Activated naive CD8-positive, alpha-beta T cell treated with anti-CD3 and anti-CD28 coated beads, Interleukin-2, amount 50 U/mL, for 16 hours (primary cell): ENCODE data around the gene METTL16.
"Not testable (repeated sequence)": the region's sequence is repeated elsewhere in the genome, so short reads cannot be mapped to it uniquely, and the experiment has no call there.

Source experiments
- DNase-seq: peaks from one replicate; pipeline ENCODE4 v3.0.0-alpha.2; 2020; ENCODE audit warnings: low read depth, low spot score

METTL16 gene

DNA sequence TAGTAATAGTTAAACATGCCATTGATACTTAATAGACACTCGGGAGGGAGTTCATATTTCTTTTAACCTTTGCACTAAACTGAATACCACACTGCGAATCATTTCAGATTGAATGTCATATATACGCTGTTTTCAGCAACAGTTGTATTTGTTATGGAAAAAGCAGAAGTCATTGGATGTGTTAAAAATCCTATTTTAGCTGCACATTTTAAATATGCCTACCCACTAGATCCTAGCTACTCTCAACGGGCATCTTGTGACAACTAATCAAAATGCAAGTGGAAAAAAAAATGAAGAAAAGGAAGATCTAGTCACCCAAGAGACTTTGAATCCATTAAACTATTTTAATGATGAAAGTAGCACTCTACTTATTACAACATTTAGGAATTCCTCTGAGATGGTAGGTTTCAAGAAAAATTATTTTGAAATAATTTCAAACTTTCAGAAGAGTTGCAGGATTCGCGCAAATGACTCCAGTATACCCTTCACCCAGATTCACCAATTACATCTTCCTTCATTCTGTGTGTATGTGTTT, 59.4 kb downstream of the METTL16 start:
- no peak for DNase-seq

GRCh38 chr17:2450016-2450650, 61.6 kb downstream of the METTL16 start:
- DNase-seq: no peak

DNA sequence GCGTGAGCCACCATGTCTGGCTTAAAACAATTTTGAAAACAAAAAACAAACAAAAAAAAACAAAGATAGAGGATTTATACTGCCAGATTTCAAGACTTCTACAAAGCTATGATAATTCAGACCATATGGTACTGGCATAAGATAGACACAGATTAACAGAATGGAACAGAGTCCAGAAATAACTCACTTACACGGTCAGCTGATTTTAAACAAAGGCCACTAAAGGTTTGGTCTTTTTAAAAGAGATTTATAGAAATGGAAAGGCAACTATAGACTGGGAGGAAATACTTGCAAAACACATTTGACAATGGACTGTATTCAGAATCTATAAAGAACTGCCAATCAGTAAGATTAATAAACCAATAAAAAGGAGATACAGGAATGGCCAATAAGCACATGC, 62.2 kb downstream of the METTL16 start:
- no peak for DNase-seq

GRCh38 chr17:2447479-2447878, 64.2 kb downstream of the METTL16 start:
- DNase-seq: not testable (repeated sequence)

GRCh38 chr17:2445638-2446037, 66.0 kb downstream of the METTL16 start:
- no peak for DNase-seq

GRCh38 chr17:2444382-2444781, 67.3 kb downstream of the METTL16 start:
- DNase-seq: no peak

DNA sequence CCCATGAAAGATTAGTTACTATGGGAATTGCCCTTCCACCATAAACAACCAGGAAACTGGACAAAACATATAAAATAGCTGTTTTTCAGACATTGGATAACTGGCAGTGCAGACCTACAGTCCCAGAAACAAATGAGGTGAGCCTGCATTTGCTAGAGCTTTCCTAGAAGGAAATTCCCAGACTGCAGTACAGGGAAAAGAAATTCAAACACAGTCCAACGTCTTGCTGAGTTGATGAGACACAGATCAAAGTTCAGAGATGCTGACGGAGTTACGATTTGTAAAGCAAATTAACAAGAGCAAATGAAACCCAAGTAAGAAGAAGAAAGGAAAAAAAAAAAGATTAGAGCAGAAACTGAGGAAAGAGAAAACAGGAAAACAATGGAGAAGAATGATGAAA, 69.5 kb downstream of the METTL16 start:
- DNase-seq: no peak

DNA sequence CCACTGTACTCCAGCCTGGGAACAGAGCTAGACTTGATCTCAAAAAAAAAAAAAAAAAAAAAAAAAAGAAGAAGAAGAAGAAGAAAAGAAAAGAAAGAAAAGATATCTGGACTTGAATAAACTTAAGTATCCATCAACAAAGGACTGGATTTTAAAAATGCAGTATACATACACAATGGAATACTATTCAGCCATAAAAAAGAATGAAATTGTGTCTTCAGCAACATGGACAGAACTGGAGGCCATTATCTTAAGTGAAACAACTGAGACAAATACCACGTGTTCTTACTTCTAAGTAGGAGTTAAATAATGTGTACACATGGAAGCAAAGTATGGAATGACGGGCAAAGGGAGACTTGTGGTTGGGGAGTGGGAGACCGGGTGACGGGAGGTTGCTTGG, 70.8 kb downstream of the METTL16 start:
- DNase-seq: no peak

DNA sequence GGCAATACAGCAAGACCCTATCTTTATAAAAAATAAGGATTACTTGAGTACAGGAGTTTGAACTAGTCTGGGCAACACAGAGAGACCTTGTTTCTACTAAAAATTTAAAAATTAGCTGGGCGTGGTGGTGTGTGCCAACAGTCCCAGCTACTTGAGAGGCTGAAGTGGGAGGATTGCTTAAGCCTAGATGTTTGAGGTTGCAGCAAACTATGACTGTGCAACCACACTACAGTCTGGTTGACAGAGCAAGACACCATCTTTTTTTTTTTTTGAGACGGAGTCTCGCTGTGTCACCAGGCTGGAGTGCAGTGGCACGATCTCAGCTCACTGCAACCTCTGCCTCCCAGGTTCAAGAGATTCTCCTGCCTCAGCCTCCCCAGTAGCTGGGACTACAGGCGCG, 71.7 kb downstream of the METTL16 start:
- DNase-seq: not testable (repeated sequence)

DNA sequence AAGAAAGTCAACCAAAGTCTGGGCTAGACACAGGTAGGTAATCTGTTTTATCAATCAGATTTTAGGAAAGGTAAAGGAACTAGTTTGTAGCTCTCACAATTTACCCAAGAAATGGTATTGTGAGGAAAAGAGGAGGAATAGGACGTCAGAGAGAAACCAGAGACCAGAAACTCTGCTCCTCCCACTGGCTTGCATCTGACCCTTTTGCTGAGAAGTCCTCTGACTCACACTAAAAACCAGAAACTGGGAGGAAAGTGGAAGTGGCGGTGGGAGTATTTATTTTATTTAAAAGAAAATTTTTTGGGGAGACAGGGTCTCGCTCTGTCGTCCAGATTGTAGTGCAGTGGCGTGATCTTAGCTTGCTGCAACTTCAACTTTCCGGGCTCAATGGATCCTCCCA, 72.9 kb downstream of the METTL16 start:
- no peak for DNase-seq

GRCh38 chr17:2436316-2436905, 75.3 kb downstream of the METTL16 start:
- DNase-seq: no peak

DNA sequence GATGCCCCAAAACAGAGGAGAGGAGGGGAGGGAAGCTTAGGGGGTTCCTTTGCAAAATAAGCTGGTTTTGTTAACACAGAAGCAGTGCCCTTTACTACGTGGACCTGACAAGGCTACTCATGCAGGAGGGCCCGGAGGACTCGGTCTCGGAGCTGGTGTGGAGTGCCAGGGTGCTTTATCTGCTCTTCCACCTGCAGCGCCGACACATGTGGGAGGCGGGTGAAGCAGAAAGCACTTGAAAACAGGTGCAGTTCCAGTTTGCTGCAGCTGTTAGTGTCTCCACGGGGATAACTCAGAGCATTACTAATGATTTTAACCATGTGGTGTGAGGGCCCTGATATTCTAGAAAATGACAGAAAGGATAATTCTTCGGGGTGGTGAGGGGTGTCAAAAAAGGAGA, 75.8 kb downstream of the METTL16 start:
- no peak for DNase-seq

DNA sequence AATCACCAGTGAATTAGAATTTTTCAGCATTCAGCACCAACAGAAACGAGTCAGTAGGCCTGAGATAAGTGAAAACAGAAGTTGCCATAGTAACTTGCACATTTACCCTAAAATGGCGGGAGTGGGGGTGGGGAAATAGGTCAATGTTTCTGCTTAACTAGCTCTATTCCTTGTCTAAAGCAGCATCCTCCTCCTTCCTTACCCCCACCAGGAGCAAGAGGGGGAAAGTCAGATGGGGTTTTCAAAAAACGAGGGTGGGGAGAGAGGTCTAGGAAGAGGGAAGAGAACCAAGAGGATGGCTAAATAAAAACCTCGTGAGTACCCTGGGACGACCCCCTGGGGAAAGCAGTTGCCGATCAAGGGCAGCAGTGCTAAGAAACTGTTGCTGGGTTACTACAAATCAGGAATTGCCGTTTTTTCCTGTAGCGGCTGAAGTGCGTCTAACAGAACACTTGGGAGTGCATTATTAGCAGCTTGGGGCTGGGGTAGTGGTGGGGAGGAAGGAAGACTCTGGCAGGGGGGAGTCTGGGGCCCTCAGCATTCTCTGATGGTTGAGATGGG, 76.4 kb downstream of the METTL16 start:
- no peak for DNase-seq

DNA sequence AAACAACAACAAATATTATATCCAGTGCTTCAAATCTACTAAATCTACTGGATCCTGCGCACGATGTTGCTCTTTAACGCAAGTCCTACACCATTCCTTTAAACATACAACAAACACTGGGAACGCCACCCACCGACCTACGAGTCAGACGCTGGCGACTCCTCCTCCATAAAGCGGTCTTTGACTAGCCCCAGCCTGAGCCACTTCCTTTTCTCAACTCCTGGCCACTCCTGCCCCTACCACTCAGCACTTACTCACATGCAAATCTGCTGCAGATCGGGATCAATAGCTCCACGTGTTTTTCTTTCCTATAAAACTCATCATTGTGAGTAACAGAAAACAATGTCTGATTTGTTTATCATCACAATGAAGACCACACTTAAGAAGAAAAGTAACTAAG, 78.0 kb downstream of the METTL16 start:
- no peak for DNase-seq

DNA sequence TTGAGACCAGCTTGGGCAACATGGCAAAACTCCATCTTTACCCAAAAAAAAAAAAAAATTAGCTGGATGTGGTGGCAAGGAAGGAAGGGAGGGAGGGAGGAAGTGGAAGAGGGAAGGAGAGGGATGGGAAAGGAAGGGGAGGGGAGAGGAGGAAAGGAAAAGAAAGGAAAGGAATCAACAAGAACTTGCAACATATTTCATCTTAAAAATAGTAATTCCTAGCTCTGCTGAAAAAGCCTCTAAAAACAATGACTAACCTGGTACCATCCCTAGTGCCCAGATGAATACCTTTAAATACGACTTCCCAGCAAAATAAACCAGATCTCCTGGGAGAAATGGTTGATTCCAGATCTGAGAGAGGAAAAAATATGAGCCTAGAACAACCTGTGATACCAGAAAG, 83.8 kb downstream of the METTL16 start:
- DNase-seq: no peak

DNA sequence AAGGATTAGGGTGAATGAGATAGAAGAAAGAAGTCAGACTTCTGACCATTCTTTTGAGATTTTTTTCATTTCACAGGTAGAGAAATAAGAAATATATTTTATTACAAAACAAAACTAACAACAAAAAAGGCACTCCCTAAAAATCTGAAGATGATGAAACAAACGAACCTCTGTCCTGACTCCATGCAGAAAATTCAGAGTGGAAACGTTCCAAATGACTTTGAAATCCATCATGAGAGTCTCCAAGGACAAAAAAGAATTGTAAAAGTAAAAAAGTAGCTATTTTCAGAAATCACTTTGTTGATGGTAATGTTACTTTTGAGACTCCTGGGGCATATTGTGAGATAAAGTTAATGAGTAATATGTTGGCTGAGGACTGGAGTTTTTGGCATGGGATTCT, 84.5 kb downstream of the METTL16 start:
- no peak for DNase-seq

DNA sequence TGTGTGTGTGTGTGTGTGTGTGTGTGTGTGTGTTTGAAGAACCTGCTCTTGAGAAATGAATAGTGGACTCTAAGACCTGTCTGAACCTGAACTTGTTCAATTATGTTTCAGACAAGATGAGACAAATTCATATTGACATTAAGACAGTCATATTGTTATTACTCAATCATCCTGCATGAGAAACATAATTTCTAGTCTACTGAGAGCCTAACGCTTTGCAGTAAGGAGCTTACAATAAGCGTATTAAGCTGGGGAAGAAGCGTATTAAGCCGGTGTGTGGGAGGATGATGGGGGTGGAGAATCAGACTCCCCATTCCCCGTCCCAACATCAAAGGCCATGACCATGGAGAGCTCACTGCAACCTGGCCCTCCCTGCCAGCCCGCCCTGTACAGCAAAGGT, 88.4 kb downstream of the METTL16 start:
- DNase-seq: no peak

DNA sequence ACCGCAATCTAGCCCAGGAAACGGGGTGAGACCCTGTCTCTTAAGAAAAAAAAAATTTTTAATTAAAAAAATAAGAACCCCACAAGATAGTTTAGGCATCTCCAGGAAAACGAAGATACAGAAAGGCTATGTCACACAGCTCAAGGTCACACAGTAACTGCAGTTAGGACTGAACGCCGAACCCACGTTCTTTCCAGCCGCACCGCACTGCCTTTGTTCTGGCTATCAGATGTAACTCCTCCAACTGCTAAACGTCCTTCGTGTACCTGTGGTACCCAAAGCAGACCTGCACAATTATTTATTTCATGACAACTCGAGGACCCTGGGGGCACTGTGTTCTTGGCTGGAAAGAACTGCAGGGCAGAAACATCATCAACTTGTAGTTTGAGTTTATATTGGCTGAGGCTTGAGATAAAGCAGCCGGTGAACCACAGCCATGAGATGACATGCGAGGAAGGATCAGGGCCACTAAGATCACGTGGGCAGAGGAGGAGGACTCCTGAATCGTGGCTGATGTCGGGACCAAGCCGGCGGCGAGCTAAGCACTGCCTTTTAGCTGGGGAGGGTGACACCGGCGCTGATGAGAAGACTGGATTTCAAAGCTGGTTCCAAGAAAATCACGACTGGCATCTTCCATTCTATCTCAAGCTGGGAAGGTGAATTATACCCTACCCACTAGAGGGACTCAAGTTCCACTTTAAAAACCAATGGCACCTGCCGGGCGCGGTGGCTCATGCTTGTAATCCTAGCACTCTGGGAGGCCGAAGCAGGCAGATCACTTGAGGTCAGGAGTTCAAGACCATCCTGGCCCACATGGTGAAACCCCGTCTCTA, 90.2 kb downstream of the METTL16 start:
- no peak for DNase-seq

GRCh38 chr17:2420176-2420575, 91.5 kb downstream of the METTL16 start:
- DNase-seq: no peak

GRCh38 chr17:2419486-2419885, 92.2 kb downstream of the METTL16 start:
- DNase-seq: no peak

- no peak for DNase-seq
Observed at GRCh38 chr17:2418572-2418971, 93.1 kb downstream of the METTL16 start.

DNA sequence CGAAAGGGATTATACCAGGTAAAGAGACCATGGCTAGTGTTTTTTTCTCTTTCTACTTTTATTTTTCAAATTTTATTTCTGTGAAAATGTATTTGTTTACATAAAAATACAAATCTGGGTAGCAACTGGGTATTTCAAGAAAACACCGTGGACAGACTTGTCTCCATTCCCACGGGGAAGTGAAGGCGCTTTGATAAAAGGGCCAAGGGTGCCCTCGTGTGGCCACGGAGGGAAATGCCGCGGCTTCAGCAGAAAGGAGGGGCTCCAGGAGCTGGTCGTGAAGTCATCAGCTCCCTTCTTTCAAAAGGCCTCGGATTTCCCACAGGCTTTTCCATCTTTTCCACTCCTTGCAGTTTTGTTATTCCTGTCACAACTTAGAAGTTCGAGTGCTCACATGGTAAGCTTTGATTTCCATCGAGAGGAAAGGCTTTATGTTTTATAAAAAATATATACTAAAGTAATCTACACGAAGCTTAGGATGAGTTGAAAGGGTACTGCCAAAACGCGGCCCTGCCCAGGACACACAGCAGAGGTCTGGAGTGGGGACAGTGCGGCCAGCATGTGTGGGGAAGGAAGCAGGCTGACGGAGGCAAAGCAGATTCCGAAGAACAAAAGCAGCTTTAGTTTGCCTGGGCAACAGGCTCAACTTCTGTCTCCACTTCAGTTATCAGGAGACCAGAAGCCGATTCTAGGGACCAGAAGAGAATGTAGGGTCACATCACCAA, 95.5 kb downstream of the METTL16 start:
- peak; percentile 67 for DNase-seq
